DOHH2 (cell line): ENCODE data around the gene SYTL2.

Experiments
- H3F3A ChIP-seq: fragments of 200-600 bp; sonication (generic), shearing (Covaris generic); 2 replicates; pipeline ENCODE4 v1.6.0; 2016; ENCODE audit warnings: antibody characterized with exemption, mild to moderate bottlenecking; ENCODE audit not compliant: control insufficient read depth, insufficient read depth
- H3K27ac ChIP-seq: fragments of 200-600 bp; sonication (generic); 2 replicates; pipeline ENCODE4 v1.5.1; 2014; ENCODE audit warnings: low read depth, mild to moderate bottlenecking, low read length, moderate library complexity
- H3K27me3 ChIP-seq: fragments of 200-600 bp; sonication (generic); 2 replicates; pipeline ENCODE4 v1.6.1; 2014; ENCODE audit warnings: mild to moderate bottlenecking, low read length, mixed read lengths; ENCODE audit not compliant: control insufficient read depth
- H3K36me3 ChIP-seq: fragments of 200-600 bp; sonication (generic); 2 replicates; pipeline ENCODE4 v1.6.1; 2014; ENCODE audit warnings: mild to moderate bottlenecking, low read length, moderate library complexity, mixed read lengths; ENCODE audit not compliant: control insufficient read depth
- H3K4me1 ChIP-seq: fragments of 200-600 bp; sonication (generic); 2 replicates; pipeline ENCODE4 v1.6.1; 2014; ENCODE audit warnings: mild to moderate bottlenecking, low read length, mixed read lengths; ENCODE audit not compliant: control insufficient read depth
- H3K4me2 ChIP-seq: fragments of 200-600 bp; sonication (generic); 2 replicates; pipeline ENCODE4 v1.6.0; 2014; ENCODE audit warnings: mild to moderate bottlenecking, low read length, moderate library complexity
- H3K4me3 ChIP-seq: fragments of 200-600 bp; sonication (generic); 2 replicates; pipeline ENCODE4 v1.5.1; 2014; ENCODE audit warnings: mild to moderate bottlenecking, low read length, mixed read lengths
- H3K79me2 ChIP-seq: fragments of 200-600 bp; sonication (generic); 2 replicates; pipeline ENCODE4 v1.6.1; 2014; ENCODE audit warnings: mild to moderate bottlenecking, low read length, mixed read lengths; ENCODE audit not compliant: control insufficient read depth
- H3K9me2 ChIP-seq: fragments of 200-600 bp; sonication (generic); replicated peaks from 2 replicates; pipeline ENCODE4 v1.6.1; 2014; ENCODE audit warnings: mild to moderate bottlenecking, low read length, mixed read lengths; ENCODE audit not compliant: control insufficient read depth
- H3K9me3 ChIP-seq: fragments of 200-600 bp; sonication (generic); 2 replicates; pipeline ENCODE4 v1.6.1; 2014; ENCODE audit warnings: antibody characterized with exemption, low read length, mixed read lengths; ENCODE audit not compliant: control insufficient read depth, insufficient read depth
- H4K20me1 ChIP-seq: fragments of 200-600 bp; sonication (generic); 2 replicates; pipeline ENCODE4 v1.6.0; 2014; ENCODE audit warnings: low read depth, mild to moderate bottlenecking, antibody characterized with exemption, low read length, moderate library complexity; ENCODE audit not compliant: control insufficient read depth, insufficient read depth
- CTCF ChIP-seq: fragments of 200-600 bp; sonication (generic); IDR thresholded peaks from one replicate; pipeline ENCODE4 v1.5.1; 2014; ENCODE audit warnings: antibody characterized with exemption, mild to moderate bottlenecking, low read depth, low read length; ENCODE audit not compliant: poor library complexity, severe bottlenecking
- EZH2phosphoT487 ChIP-seq: fragments of 200-600 bp; sonication (generic); IDR thresholded peaks from 2 replicates; pipeline ENCODE4 v1.6.1; 2017; ENCODE audit warnings: borderline replicate concordance, mild to moderate bottlenecking, antibody characterized with exemption, low read length, moderate library complexity, mixed read lengths

SYTL2 gene

GRCh38 chr11:85750646-85751045 is 60.3 kb downstream of the SYTL2 start:
- Histone ChIP-seq H3K9me2 (no peaks in the 10 kb centered on the region), H3K79me2 (no peaks in the 10 kb centered on the region), H4K20me1 (no peaks in the 10 kb centered on the region), H3K36me3 (no peaks in the 10 kb centered on the region), H3K4me2 (no peak overlapping the region), H3K27ac (no peak overlapping the region), H3K4me1 (no peaks in the 10 kb centered on the region), H3K4me3 (no peak overlapping the region), H3F3A (no peaks in the 10 kb centered on the region), H3K9me3 (no peaks in the 10 kb centered on the region), H3K27me3 (peaks cover 2% of the 10 kb centered on the region; the same call in 1 of the 2 replicates)
- no peak for TF ChIP-seq CTCF

- Histone ChIP-seq H3K4me1 (no peaks in the 10 kb centered on the region), H3F3A (no peaks in the 10 kb centered on the region), H3K27ac (no peak overlapping the region), H3K27me3 (peaks cover 2% of the 10 kb centered on the region; the same call in 1 of the 2 replicates), H3K4me2 (no peak overlapping the region), H3K9me2 (no peaks in the 10 kb centered on the region), H3K79me2 (no peaks in the 10 kb centered on the region), H3K36me3 (no peaks in the 10 kb centered on the region), H3K4me3 (no peak overlapping the region), H4K20me1 (no peaks in the 10 kb centered on the region), H3K9me3 (no peaks in the 10 kb centered on the region)
- TF ChIP-seq CTCF: no peak
- TF ChIP-seq EZH2phosphoT487: no peak
Measured at GRCh38 chr11:85749884-85750283, 61.1 kb downstream of the SYTL2 start.

- Histone ChIP-seq H4K20me1 (no peaks in the 10 kb centered on the region), H3K4me1 (no peaks in the 10 kb centered on the region), H3K36me3 (no peaks in the 10 kb centered on the region), H3K4me3 (no peak overlapping the region), H3K9me2 (no peaks in the 10 kb centered on the region), H3K4me2 (no peak overlapping the region), H3K27ac (no peak overlapping the region), H3F3A (no peaks in the 10 kb centered on the region), H3K9me3 (no peaks in the 10 kb centered on the region), H3K27me3 (peaks cover 2% of the 10 kb centered on the region; the same call in 1 of the 2 replicates), H3K79me2 (no peaks in the 10 kb centered on the region)
- TF ChIP-seq EZH2phosphoT487 (no peak), CTCF (no peak)
Measured at GRCh38 chr11:85749287-85749834, 61.6 kb downstream of the SYTL2 start.
